ENCODE data around the gene KRT9.
A peak's percentile ranks its signal among the peaks of the same experiment; 100 is the strongest.
"Not testable (repeated sequence)": the region's sequence is repeated elsewhere in the genome, so short reads cannot be mapped to it uniquely, and the experiment has no call there.

KRT9 gene

GRCh38 chr17:41610061-41610517, 38.2 kb upstream of the KRT9 start:
- TF ChIP-seq CTCF (IDR thresholded peaks at IDR 0.05; ENCODE audit: low read depth, low read length, missing control alignments), result peak; percentile 6
- DNase-seq (ENCODE audit: low read depth); H3K4me3 ChIP-seq (ENCODE audit: low read depth, low read length): not testable (repeated sequence)

DNA sequence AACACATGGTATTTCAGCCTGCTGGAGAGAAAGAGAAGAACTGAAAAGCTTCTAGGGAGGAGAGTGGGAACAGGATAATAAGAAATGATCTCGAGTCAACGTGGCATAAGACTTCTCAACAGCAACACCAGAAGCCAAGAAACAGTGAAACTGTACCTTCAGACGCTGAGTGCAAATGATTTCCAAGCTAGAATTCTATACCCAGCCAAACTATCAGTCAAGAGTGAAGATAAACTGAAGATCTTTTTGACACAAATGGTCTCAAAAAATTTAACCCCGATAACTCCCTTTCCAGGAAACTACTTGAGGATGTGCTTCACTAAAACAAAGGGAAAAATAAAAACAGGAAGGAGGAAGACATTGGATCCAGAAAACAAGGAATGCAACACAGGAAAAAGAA, 35.1 kb upstream of the KRT9 start:
- not testable (repeated sequence) for DNase-seq (ENCODE audit: low read depth); H3K4me3 ChIP-seq (ENCODE audit: low read depth, low read length)

DNA sequence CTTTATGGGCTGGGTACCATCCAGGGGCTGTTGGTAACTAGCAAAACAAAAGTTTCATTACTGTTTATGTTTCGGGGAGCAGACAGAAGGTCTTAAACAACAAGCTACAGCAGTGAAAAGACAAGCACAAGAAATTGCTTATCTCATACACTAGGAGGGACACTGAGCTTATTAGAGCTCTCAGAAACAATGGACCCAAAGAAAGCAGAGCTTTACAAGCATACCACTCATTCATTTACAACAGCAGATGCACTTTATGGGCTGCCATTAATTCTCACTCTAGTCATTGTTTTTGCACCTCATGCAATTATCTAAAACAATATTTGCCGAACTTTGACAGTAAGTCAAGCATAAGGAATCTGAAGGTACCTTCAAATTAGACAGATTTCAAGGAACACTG, 30.7 kb upstream of the KRT9 start:
- no peak for TF ChIP-seq CTCF (IDR thresholded peaks at IDR 0.05; ENCODE audit: low read depth, low read length, missing control alignments)

GRCh38 chr17:41600318-41600717, 28.5 kb upstream of the KRT9 start:
- H3K4me3 ChIP-seq (ENCODE audit: low read depth, low read length), result no peak overlapping the region
- TF ChIP-seq CTCF (IDR thresholded peaks at IDR 0.05; ENCODE audit: low read depth, low read length, missing control alignments), result no peak
- DNase-seq (ENCODE audit: low read depth), result no peak

More for the DNA sequence above, 30.7 kb upstream of the KRT9 start:
- H3K4me3 ChIP-seq (ENCODE audit: low read depth, low read length), result no peak overlapping the region
- no peak for DNase-seq (ENCODE audit: low read depth)

DNA sequence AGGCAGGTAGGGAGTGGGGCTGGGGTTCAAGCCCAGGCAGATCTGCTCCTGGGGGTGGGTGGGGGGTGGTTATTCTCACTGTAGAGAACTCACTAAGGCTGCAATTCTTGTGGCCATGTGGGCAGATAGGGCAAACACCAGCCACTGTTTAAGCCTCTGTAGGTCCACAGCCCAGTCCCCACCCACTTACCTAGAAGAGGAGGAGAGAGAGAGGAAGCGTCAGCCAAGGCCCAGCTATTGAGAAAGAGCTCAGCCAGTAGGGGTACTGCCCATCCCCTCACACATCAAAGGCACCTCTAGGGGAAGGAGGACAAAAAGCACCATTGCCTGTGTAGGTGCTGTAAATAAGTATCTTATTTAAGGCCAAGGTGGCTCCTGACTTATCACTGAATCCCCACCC, 27.8 kb upstream of the KRT9 start:
- no peak for DNase-seq (ENCODE audit: low read depth)
- no peak overlapping the region for H3K4me3 ChIP-seq (ENCODE audit: low read depth, low read length)
- no peak for TF ChIP-seq CTCF (IDR thresholded peaks at IDR 0.05; ENCODE audit: low read depth, low read length, missing control alignments)

- DNase-seq (ENCODE audit: low read depth), result no peak
- TF ChIP-seq CTCF (IDR thresholded peaks at IDR 0.05; ENCODE audit: low read depth, low read length, missing control alignments), result no peak
- no peak overlapping the region for H3K4me3 ChIP-seq (ENCODE audit: low read depth, low read length)
These were observed 23.7 kb upstream of the KRT9 start for GRCh38 chr17:41595585-41595984.

GRCh38 chr17:41594363-41594915, 22.6 kb upstream of the KRT9 start:
- no peak for TF ChIP-seq CTCF (IDR thresholded peaks at IDR 0.05; ENCODE audit: low read depth, low read length, missing control alignments)
- no peak overlapping the region for H3K4me3 ChIP-seq (ENCODE audit: low read depth, low read length)
- DNase-seq (ENCODE audit: low read depth), result no peak

All from GM12864 (cell line).